Neural cell (in vitro differentiated cells): Measurements from ENCODE around the gene FIGNL2. TPM values are rescaled to one million over a fixed set of nuclear protein-coding genes. Genes with fewer than 3 reads are reported as not detected.

Source experiments
- H2AFZ ChIP-seq: fragments of 200-600, 300-800 bp; sonication (generic), shearing (Covaris generic); 2 replicates; pipeline ENCODE4 v1.6.0; 2014; ENCODE audit warnings: low read depth, mild to moderate bottlenecking, antibody characterized with exemption, low read length, moderate library complexity
- H3F3A ChIP-seq: fragments of 200-600 bp; shearing (Covaris generic); 2 replicates; pipeline ENCODE4 v1.6.1; 2016; ENCODE audit warnings: mild to moderate bottlenecking, moderate library complexity, mixed read lengths, antibody characterized with exemption, low read length; ENCODE audit not compliant: insufficient read depth, poor library complexity, severe bottlenecking
- H3K27ac ChIP-seq: fragments of 200-600, 300-800 bp; sonication (generic), shearing (Covaris generic); 2 replicates; pipeline ENCODE4 v1.5.1; 2014; ENCODE audit warnings: mild to moderate bottlenecking, low read length, moderate library complexity
- H3K27me3 ChIP-seq: fragments of 300-800, 200-600 bp; sonication (generic), shearing (Covaris generic); 2 replicates; pipeline ENCODE4 v1.6.0; 2014; ENCODE audit warnings: mild to moderate bottlenecking, low read depth, low read length, moderate library complexity; ENCODE audit not compliant: insufficient read depth
- H3K36me3 ChIP-seq: fragments of 300-800, 200-600 bp; sonication (generic), shearing (Covaris generic); 2 replicates; pipeline ENCODE4 v1.5.1; 2014; ENCODE audit warnings: mild to moderate bottlenecking, antibody characterized with exemption, low read length, moderate library complexity; ENCODE audit not compliant: insufficient read depth
- H3K4me2 ChIP-seq: fragments of 300-800, 200-600 bp; sonication (generic), shearing (Covaris generic); 2 replicates; pipeline ENCODE4 v1.6.0; 2014; ENCODE audit warnings: mild to moderate bottlenecking, low read length
- H3K4me3 ChIP-seq: fragments of 300-800, 200-600 bp; sonication (generic), shearing (Covaris generic); 2 replicates; pipeline ENCODE4 v1.5.1; 2014; ENCODE audit warnings: mild to moderate bottlenecking, low read length, moderate library complexity
- H3K79me2 ChIP-seq: fragments of 200-600 bp; shearing (Covaris generic); replicated peaks from 2 replicates; pipeline ENCODE4 v1.6.0; 2014; ENCODE audit warnings: mild to moderate bottlenecking, low read length, moderate library complexity; ENCODE audit not compliant: insufficient read depth
- H3K9ac ChIP-seq: fragments of 300-800, 200-600 bp; sonication (generic), shearing (Covaris generic); 2 replicates; pipeline ENCODE4 v1.6.1; 2016; ENCODE audit warnings: mild to moderate bottlenecking, low read length, mixed read lengths
- H3K9me2 ChIP-seq: fragments of 200-600 bp; shearing (Covaris generic); 2 replicates; pipeline ENCODE4 v1.6.1; 2016; ENCODE audit warnings: mild to moderate bottlenecking, low read length, mixed read lengths; ENCODE audit not compliant: insufficient read depth
- H3K9me3 ChIP-seq: fragments of 200-600, 300-800 bp; sonication (generic), shearing (Covaris generic); 2 replicates; pipeline ENCODE4 v1.6.1; 2016; ENCODE audit warnings: mild to moderate bottlenecking, mixed run types, low read length, moderate library complexity, mixed read lengths
- H4K20me1 ChIP-seq: fragments of 200-600 bp; shearing (Covaris generic); 2 replicates; pipeline ENCODE4 v1.6.1; 2016; ENCODE audit warnings: mild to moderate bottlenecking, mixed run types; ENCODE audit not compliant: insufficient read depth
- EP300 ChIP-seq: fragments of 450-650 bp; conservative IDR thresholded peaks from 2 replicates; pipeline ENCODE4 v1.6.1; 2014; ENCODE audit warnings: antibody characterized with exemption, mild to moderate bottlenecking, moderate library complexity; ENCODE audit not compliant: poor library complexity, severe bottlenecking
- EZH2 ChIP-seq: fragments of 200-600, 300-800 bp; shearing (Covaris generic), sonication (generic); IDR thresholded peaks from 2 replicates; pipeline ENCODE4 v1.6.1; 2014; ENCODE audit warnings: antibody characterized with exemption, low read length, borderline replicate concordance, mild to moderate bottlenecking; ENCODE audit not compliant: insufficient read depth, poor library complexity, severe bottlenecking
- MXI1 ChIP-seq: fragments of 450-650 bp; conservative IDR thresholded peaks from 2 replicates; pipeline ENCODE4 v1.6.1; 2014; ENCODE audit warnings: antibody characterized with exemption, mild to moderate bottlenecking; ENCODE audit not compliant: poor library complexity, severe bottlenecking
- POLR2AphosphoS5 ChIP-seq: IDR thresholded peaks from 2 replicates; pipeline ENCODE4 v1.6.1; 2012
- RAD21 ChIP-seq: fragments of 450-650 bp; conservative IDR thresholded peaks from 2 replicates; pipeline ENCODE4 v1.6.1; 2014; ENCODE audit warnings: antibody characterized with exemption, mild to moderate bottlenecking, moderate library complexity
- SMC3 ChIP-seq: fragments of 450-650 bp; conservative IDR thresholded peaks from 2 replicates; pipeline ENCODE4 v1.6.1; 2014; ENCODE audit warnings: antibody characterized with exemption, mild to moderate bottlenecking, moderate library complexity; ENCODE audit not compliant: poor library complexity
- TAF1 ChIP-seq: IDR thresholded peaks from 2 replicates; pipeline ENCODE4 v1.6.1; 2012; ENCODE audit warnings: low read depth
- polyA plus RNA-seq: library from polyadenylated mRNA; depleted of rRNA; stranded (reverse); fragments of >200 nt; gene quantifications from 2 replicates; pipeline ENCODE4 v1.2.3, GENCODE V29; 2014
- TF ChIP-seq, protein P1 (sequence below): IDR thresholded peaks from 2 replicates; pipeline ENCODE4 v1.6.1; 2012; ENCODE audit warnings: borderline replicate concordance
- TF ChIP-seq, protein P2 (sequence below): fragments of 450-650 bp; IDR thresholded peaks from 2 replicates; pipeline ENCODE4 v1.5.1; 2014; ENCODE audit warnings: antibody characterized with exemption, mild to moderate bottlenecking, moderate library complexity; ENCODE audit not compliant: poor library complexity, severe bottlenecking

FIGNL2 gene
- polyA plus RNA-seq, 1 donor from 2014 or later: 0.21 TPM

DNA sequence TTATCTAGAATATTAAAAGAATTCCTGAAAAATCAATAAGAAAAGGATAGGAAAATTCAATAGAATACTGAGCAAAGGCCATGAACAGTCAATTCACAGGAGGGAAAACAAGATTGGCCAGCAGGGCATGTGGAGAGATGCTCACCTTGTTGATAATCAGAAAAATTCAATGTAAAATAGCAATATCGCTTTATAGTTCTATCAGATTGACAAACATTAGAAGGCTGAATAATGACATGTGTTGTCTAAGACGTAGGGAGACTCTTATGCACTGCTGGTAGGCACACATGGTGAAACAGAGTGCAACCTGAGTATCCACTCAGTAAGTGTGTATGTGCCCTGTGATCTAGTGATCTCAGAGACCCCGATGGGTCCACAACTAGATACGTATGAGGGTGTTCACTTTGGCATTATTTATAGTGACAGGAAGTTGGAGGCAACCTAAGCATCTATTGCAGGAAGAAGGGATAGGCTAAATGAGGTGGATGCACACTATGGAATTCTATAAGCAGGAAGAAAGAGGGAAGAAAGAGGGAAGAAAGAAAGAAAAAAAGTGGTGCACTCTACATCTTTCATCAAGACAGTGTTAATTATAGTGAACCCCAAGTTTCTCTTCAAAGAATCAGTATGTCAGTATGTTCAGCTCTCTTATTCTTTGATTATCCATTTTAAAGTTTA is 35.6 kb upstream of the FIGNL2 start:
- Histone ChIP-seq H3K9me2 (no peaks in the 10 kb centered on the region), H3F3A (no peaks in the 10 kb centered on the region), H4K20me1 (no peaks in the 10 kb centered on the region), H3K9ac (no peak overlapping the region), H3K9me3 (no peaks in the 10 kb centered on the region), H3K79me2 (no peaks in the 10 kb centered on the region), H2AFZ (no peak overlapping the region), H3K4me2 (no peak overlapping the region), H3K27ac (no peak overlapping the region), H3K36me3 (no peaks in the 10 kb centered on the region), H3K27me3 (no peaks in the 10 kb centered on the region), H3K4me3 (no peak overlapping the region)
- TF ChIP-seq SMC3: no peak
- no peak for TF ChIP-seq TAF1
- TF ChIP-seq EP300: no peak
- TF ChIP-seq POLR2AphosphoS5: no peak
- TF ChIP-seq, protein P1, sequence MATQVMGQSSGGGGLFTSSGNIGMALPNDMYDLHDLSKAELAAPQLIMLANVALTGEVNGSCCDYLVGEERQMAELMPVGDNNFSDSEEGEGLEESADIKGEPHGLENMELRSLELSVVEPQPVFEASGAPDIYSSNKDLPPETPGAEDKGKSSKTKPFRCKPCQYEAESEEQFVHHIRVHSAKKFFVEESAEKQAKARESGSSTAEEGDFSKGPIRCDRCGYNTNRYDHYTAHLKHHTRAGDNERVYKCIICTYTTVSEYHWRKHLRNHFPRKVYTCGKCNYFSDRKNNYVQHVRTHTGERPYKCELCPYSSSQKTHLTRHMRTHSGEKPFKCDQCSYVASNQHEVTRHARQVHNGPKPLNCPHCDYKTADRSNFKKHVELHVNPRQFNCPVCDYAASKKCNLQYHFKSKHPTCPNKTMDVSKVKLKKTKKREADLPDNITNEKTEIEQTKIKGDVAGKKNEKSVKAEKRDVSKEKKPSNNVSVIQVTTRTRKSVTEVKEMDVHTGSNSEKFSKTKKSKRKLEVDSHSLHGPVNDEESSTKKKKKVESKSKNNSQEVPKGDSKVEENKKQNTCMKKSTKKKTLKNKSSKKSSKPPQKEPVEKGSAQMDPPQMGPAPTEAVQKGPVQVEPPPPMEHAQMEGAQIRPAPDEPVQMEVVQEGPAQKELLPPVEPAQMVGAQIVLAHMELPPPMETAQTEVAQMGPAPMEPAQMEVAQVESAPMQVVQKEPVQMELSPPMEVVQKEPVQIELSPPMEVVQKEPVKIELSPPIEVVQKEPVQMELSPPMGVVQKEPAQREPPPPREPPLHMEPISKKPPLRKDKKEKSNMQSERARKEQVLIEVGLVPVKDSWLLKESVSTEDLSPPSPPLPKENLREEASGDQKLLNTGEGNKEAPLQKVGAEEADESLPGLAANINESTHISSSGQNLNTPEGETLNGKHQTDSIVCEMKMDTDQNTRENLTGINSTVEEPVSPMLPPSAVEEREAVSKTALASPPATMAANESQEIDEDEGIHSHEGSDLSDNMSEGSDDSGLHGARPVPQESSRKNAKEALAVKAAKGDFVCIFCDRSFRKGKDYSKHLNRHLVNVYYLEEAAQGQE: no peak
- TF ChIP-seq RAD21: no peak
- no peak for TF ChIP-seq MXI1
- TF ChIP-seq, protein P2, sequence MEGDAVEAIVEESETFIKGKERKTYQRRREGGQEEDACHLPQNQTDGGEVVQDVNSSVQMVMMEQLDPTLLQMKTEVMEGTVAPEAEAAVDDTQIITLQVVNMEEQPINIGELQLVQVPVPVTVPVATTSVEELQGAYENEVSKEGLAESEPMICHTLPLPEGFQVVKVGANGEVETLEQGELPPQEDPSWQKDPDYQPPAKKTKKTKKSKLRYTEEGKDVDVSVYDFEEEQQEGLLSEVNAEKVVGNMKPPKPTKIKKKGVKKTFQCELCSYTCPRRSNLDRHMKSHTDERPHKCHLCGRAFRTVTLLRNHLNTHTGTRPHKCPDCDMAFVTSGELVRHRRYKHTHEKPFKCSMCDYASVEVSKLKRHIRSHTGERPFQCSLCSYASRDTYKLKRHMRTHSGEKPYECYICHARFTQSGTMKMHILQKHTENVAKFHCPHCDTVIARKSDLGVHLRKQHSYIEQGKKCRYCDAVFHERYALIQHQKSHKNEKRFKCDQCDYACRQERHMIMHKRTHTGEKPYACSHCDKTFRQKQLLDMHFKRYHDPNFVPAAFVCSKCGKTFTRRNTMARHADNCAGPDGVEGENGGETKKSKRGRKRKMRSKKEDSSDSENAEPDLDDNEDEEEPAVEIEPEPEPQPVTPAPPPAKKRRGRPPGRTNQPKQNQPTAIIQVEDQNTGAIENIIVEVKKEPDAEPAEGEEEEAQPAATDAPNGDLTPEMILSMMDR: no peak
- TF ChIP-seq EZH2: no peak

DNA sequence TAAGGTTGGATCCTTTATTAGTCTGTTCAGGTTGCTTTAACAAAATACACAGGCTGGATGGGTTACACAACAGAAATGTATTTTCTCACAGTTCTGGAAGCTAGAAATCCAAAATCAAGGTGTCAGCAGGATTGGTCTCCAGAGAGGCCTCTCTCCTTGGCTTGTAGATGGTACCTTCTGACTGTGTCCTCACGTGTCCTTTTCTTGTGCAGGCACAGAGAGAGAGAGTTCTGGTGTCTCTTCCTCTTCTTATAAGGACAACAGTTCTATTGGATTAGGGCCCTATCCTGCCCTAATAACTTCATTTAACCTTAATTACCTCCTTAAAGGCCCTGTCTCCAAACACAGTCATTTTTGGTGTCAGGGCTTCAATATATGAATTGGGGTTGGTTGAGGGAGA is 34.8 kb upstream of the FIGNL2 start:
- Histone ChIP-seq H2AFZ (no peak overlapping the region), H3K36me3 (no peaks in the 10 kb centered on the region), H3K4me3 (no peak overlapping the region), H3K4me2 (no peak overlapping the region), H3K9ac (no peak overlapping the region), H3K9me2 (no peaks in the 10 kb centered on the region), H3F3A (no peaks in the 10 kb centered on the region), H4K20me1 (no peaks in the 10 kb centered on the region), H3K79me2 (no peaks in the 10 kb centered on the region), H3K9me3 (no peaks in the 10 kb centered on the region), H3K27ac (no peak overlapping the region), H3K27me3 (no peaks in the 10 kb centered on the region)
- no peak for TF ChIP-seq EP300
- TF ChIP-seq, protein P2: no peak
- no peak for TF ChIP-seq RAD21
- no peak for TF ChIP-seq EZH2
- TF ChIP-seq SMC3: no peak
- TF ChIP-seq MXI1: no peak
- no peak for TF ChIP-seq TAF1
- no peak for TF ChIP-seq POLR2AphosphoS5
- TF ChIP-seq, protein P1: no peak
